NCI-H1436 treated with DMSO at 0.1 percent for 48 hours (cell line): ENCODE measurements around the gene WNT11.

Experiments used
- DNase-seq: peaks from one replicate; lab custom pipeline; 2025; lab: John Stamatoyannopoulos, UW

WNT11 gene

DNA sequence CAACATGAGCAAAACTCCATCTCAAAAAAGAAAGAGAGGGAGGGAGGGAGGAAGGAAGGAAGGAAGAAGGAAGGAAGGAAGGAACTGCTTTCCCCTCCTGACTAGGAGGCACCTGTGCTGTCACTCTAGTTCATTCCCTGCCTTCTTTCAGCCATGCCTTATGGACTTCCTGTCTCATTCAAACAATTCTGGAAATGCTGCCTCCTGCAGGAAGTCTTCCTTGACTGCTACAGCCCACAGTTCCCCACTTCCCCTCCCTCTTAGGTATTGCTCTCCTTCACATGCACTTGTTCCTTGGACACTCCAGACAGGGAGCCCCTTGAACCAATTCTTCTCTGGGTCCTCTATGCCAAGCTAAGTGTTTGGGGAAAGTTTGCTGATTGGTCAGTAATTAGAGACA is 31.6 kb upstream of the WNT11 start:
- DNase-seq: no peak

DNA sequence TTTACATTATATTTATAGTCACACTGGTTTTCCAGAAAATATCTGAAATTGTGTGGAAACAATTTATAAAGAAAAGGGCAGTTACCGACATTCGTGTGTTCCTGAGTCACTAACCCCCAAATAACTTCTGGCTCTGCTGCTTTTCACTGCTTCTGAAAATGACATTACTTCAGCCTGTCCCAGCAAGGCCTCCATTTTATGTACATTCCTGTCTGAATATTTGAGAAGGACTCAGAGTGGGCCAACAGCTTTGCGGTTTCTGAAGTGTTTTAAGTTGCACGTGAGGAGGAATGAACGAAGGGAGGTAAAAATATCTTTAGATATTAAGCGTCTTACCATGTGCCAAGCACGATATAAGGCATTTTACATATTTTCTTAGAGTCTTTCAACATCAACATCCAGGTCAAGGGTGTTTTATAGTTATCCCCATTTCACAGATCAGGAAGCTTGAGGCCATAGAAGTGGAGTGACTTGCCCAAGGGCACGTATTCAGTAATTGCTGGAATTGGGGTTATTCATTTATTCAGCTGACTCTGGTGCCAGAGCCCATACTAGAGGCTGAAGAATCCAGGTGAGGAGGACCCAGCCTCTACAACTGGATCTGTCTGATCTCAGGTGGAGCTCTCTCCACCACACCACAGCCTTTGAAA is 30.8 kb upstream of the WNT11 start:
- no peak for DNase-seq

DNA sequence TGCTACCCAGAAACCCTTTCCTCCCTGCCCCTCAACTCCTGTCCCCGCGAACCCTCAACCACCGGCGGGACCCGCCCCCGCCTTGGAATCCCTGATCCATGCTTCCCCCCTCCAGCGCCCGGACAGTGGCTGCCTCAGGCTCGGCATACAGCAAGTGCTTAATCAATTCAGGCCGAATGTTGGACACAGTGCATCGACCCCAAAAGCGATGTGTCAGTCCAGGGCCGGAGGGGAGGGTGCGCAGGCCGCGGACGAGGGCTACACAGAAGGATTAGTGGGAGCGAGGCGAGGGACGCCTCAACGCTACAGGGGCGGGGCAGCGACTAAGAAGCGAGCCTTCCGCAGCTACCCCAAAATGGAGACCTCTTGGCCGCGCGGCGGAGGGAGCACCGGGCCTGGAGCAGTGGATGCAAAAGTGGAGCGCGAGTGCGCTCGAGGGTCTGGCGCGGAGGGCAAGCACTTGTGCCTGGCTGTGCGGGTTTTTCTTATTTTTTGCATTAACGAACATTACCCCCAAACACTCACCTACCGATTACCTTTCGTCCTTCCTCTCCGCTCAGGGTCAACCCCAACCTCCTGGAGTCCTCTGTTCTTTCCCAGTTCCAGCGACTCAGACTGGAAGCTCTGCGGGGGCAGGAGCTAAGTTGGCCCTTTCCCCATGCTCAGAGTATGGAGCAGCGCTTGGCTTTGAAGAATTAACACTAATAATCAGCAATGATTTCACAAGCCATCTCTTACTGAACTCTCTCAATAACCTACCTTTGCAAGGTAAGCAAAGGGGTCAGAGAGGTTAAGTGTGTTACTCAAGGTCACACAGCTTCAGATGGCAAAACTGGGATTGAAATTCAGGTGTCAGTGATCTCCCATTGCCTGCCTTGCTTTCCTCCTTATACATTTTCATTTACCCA is 30.0 kb upstream of the WNT11 start:
- no peak for DNase-seq

GRCh38 chr11:76235233-76236091 is 29.2 kb upstream of the WNT11 start:
- DNase-seq: no peak

DNA sequence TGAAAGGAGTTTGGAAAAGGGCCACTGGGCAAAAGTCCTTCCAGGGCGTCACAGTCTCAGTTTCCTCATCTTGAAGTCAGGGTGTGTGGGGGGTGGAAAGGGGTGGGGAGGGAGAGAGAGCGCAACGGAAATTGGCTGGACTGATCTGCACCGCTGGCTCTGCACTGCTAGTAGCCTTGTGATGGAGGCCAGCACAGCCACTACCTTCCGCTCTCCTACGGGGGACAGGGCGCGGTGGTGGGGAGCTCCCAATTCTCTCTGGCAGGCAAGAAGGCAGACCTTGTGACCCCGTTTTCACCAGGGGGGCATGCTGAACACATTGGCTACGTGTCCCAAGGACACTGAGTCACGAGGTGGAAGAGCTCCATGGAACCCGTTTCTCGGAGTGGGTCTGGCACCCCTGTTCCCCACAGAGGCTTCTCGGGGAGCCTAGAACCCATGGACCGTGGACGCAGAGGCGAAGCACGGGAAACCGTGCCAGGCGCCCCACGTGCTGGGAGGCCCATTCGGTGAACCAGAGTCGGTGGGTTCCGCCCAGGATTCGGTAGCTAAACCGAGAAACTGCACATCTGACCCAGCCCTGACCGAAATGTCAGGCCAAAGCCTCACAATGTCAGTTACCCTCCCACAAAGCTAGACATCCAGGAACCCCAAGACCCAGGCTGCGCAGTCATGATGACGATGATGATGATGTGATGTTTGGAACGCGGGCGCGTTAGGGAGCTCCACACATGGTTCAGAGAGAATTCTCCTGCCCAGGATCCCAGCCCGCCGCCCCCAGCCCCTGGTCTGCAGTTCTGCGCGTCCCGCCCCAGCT is 28.3 kb upstream of the WNT11 start:
- DNase-seq: no peak

DNA sequence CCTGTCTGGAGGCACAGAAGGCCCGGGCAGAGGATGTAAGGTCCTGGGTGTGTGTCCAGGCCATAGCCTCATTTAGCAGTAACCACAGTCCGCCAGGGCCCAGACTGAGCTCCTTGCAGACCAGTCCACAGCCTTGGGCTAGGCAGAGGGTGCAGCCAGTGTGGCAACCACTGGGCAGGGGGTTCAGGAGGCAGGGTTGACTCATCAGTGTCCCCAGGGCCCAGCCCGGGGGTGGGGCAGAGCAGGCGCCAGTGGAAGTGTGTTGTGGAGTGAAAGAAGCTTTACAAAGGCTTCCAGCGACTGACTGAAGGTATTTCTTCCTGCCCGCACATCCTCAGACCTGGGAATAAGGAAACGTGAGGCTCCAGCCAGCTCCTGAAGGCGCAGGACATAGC is 27.7 kb upstream of the WNT11 start:
- no peak for DNase-seq

DNA sequence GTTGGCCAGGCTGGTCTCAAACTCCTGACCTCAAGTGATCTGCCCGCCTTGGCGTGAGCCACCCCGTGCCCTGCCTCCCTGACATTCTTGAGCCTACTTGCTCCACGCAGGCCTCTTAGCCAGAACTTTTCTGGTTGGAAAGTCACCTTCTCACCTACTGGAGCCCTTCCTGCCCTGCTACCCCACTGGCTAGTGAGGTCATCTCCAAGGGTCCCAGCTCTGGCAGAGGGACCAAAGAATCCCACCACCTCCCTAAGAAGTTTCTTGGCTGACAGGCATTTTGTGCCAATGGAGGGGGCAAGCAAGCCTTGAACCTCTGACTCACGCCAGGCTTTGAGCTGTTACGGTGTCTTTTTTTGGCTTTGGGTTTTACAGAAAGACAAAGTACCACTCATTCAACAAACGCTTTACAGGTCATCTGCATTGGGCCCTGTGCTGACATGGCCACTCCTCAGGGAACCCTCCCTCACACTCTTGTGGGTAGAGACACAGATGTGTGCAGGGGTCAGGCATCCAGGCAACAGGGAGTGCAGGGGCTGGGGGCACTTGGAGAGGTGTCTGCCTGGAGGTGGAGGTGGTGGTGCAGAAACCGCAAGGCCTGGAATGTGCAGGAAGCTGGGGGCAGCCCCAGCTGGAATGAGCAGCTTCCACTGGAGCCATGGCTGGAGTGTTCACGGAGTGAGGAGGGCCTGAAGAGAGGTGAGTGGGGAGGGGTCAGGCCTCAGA is 27.1 kb upstream of the WNT11 start:
- DNase-seq: no peak

- no peak for DNase-seq
Measured at GRCh38 chr11:76232026-76232665, 25.8 kb upstream of the WNT11 start.

GRCh38 chr11:76231121-76231738 is 24.9 kb upstream of the WNT11 start:
- DNase-seq: no peak

- DNase-seq: no peak
Measured at GRCh38 chr11:76230392-76230791, 24.1 kb upstream of the WNT11 start.

DNA sequence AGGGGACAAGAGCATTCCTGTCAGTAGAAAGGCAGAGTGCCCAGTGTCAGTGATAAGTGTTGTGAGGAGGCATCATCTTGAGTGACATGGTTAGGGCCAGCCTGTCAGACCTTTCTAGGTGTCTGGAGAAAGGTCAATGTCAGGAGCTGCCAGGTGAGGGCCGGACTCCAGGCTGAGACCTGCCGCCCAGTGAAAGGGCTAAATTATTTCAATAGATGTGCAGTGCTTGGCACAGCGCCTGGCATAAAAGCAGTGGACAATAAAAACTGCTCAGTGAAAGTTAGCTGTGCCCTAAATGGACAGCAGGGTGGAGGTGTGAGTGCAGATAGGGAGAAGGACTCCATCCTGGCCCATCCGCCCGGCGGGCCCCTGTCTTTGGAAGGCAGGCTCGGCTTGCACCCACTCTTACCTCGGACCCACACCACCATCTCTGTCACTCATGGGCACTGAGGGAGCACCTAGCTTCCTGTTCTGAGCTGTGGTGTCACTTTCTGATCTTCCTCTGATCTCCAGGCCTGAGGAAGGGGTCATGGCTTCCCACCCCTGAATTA is 23.5 kb upstream of the WNT11 start:
- no peak for DNase-seq

DNA sequence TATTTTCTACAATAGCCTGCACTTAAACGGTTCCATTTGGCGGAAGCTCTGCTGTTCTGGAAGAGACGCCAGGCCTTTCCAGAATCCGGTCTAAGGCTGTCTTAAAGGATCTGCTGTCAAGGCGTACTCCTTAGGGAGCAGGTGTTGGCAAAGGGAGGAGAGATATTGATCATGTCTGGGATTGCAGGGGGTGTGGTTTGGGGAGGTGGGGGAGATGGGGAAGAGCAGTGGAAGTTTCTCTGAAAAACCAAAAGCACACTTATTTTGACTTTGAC is 22.5 kb upstream of the WNT11 start:
- DNase-seq: no peak

GRCh38 chr11:76228071-76228874 is 22.0 kb upstream of the WNT11 start:
- no peak for DNase-seq

DNA sequence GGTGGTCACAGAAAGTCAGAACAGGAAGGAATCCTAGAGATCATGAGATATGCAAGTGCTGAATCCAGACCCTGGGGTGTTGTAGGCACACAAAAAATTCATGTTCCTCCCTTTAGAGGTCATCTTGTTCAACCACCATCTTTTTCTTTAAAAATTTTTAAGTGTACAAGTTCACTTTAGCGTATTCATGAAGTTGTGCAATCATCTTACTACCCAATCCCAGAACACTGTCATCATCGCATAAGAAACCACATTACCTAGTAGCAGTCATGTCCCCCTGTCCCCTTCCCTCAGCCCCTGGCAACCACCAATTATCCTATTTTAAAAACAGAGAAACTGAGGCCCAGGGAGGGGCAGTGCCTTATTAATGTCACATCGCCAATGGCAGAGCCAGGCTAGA is 20.3 kb upstream of the WNT11 start:
- DNase-seq: no peak

DNA sequence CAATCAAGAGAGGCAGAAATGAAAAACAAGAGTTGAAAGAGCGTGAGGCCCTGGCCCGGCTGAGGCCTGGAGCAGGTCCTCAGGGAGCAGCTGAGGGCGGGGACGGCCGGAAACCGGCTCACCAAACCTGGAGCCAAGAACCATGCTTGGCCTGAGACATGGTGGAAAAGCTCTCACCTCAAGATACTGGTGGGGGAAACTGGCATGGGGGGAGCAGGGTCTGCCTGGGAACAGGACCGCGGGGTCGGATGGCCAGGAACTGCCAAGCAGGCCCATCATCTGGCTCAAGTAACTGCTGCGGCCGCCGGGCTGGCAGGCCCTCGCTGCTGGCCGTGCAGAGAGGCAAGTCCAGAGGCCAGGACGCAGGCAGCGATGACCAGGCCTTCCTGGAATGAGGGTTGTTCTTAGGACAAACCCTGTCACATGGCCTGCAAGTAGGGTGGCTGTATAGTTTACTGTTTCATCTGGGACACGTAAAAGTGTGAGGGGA is 18.9 kb upstream of the WNT11 start:
- no peak for DNase-seq

- DNase-seq: no peak
Measured at GRCh38 chr11:76224461-76225121, 18.3 kb upstream of the WNT11 start.

DNA sequence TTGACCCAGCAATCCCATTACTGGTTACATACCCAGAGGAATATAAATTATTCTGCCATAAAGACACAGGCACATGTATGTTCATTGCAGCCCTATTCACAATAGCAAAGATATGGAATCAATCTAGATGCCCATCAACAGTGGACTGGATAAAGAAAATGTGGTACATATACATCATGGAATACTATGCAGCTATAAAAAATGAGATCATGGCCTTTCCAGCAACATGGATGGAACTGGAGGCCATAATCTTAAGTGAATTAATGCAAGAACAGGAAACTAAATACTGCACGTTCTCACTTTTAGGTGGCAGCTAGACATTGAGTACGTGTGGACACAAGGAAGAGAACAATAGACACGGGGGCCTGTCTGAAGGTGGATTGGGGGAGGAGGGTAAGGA is 15.1 kb upstream of the WNT11 start:
- no peak for DNase-seq

DNA sequence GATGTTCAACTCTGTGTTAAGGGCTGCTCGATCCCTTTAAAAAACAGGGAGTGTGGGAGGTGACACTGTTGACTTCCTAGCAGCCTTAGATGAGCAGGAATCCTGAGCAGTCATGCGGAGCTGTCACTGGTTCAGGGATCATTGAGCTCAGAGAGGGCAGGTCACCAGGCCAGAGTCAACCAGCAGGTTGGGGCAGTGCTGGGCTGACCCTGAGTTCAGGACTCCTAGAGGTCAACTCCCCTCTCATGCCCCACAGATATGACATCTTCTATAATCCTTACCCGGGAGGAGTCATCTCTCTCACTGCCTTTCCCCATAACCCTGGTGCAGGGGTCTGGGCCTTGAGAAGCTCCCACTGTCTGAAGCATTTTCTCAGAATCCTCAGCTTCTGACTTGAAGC is 12.9 kb upstream of the WNT11 start:
- DNase-seq: no peak
